Stimulated activated CD4-positive, alpha-beta T cell treated with anti-CD3 and anti-CD28 coated beads, Interleukin-1b, Interleukin-23, amount 100 ng/mL, for 4 hours (primary cell): ENCODE data around the gene EID3.
"Not testable (repeated sequence)": the region's sequence is repeated elsewhere in the genome, so short reads cannot be mapped to it uniquely, and the experiment has no call there.

Source experiments
- DNase-seq, 2 donors: peaks; one replicate each; pipeline ENCODE4 v3.0.0-alpha.2; 2020; ENCODE audit warnings: low read depth in 2 of 2

The EID3 gene

DNA sequence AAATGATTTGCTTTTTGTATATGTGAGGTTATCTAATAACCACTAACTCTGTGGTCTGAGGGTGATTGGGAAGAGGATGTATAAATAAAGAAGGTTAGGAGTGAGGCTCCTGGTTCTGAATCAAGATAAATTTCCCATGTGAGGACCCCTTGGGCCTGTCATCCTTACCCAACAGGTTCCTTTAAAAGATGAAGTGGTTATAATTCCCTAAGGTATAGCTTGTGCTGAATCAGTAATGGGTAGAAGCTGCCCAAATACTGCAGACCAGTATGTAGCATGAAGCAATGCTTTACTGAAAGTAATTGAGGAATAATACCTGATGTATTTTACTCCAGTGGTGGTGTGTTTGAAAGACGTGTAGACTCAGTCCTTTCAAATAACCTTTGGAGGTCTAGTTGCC lies 8.7 kb downstream of the EID3 start:
- no peak for DNase-seq

DNA sequence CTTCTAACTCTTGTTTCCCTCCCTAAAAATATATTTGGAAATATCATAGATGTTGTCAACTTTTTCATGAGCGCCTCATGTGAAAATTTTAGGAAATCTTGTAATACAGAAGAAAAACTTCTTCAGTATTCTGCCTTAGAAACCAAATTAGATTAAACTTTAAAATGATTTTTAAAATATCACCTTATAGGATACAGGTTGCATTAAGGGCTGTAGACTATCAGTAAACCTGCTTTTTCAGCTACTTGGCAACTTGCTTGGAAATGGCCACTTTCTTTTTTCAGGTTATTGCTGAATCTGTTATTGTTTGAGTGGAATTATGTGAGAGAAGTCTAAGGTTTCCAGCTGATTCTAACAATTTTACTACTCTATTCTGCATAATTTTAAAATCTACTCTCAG lies 9.1 kb downstream of the EID3 start:
- no peak for DNase-seq

DNA sequence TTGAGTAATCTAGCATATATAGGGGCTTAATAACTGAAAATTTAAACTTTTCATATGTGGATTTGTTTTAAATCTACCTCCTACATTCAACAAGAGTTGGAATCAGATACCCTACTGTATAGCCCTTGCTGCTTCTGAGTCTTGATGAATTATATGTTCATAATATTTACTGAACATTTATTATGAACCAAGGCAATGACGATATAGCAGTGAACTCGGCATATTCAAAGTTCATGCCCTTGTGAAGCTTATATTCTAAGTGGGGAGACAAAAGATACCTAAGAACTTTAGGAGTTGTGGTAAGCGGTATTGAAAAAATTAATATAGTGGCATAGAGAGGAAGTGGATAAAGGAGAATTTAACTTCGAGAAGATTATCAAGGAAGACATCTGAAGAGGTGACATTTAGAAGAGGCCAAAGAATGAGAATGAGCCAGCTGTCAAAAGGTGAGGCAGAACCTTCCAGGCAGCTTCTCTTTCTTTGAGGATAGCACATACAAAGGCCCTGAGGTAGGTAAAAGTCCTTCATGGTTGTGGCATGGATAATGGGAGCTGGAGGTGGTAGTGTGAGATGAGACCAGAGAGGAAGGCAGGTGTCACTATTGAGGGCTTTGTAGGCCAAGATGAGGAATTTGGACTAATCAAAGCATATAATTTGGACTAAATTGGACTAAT lies 10.2 kb downstream of the EID3 start:
- no peak for DNase-seq

DNA sequence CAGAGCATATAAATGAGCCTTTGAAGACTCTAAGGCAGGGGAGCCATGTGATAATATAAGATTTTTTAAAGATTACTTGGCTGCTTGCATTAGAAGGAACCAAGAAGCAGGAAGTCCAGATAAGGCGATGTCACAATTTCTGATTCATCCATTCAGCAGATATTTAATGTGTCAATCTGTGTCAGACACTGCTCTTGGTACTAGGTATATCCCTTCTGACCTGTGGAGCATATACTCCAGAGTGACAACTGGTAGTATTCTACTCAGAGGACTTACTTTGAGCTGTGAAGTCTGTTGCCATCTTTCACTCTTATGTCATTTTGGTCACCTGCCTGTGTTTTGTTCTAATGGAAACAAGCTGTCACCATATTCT lies 10.7 kb downstream of the EID3 start:
- DNase-seq, result no peak

DNA sequence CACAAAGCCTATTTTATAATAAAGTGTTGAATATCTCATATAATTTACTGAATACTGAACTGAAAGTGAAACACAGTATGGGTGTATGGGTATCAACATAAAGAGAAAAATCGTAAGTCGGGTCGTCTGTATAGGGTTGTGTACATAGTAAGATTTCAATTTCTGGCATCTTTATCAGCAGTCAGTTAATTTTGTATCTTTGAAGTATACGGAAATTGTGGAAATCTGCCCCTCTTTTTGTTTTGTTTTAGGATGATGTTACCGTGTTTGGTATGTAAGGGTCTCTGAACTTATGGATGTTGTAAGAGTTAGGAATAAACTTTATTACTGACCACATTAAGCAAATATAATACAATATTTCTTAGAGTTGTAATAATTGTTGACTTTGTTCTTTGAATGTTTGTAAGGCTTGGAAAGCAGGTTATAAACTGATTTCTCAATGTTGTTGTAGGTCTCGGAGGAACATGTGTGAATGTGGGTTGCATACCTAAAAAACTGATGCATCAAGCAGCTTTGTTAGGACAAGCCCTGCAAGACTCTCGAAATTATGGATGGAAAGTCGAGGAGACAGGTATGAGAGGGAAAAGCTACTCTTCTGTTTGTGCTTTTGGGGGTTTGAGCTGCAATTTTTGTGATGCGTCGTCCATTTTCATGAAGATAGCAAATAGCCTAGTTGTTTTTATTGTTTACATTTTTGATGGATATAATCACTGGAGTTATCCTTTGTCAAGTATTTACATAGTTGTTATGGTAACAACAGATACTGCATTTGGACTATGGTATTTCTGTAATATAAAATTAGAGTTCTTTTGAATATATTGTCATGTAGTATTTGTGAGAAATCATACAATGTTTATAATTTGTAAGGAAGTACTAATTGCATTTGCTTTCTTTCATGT lies 12.0 kb downstream of the EID3 start:
- DNase-seq, result no peak

DNA sequence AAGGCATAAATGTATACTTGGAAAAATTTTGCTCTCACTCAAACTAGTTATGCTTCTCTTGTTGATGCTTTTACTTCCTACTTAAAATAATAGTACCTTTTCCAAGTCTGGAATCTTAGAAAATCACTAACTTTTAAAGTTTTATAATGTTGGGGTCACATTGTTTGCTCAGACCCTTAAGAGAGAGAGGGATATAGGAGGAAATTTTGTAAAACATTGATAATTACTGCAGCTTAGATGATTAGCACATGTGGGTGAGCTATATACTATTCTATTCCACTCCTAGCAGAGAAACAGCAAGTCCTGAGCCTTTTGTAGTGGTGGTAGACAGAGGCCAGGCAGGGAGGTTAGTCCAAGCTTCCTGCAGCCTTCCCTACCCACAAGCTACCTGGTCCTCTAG lies 13.4 kb downstream of the EID3 start:
- DNase-seq, result no peak

DNA sequence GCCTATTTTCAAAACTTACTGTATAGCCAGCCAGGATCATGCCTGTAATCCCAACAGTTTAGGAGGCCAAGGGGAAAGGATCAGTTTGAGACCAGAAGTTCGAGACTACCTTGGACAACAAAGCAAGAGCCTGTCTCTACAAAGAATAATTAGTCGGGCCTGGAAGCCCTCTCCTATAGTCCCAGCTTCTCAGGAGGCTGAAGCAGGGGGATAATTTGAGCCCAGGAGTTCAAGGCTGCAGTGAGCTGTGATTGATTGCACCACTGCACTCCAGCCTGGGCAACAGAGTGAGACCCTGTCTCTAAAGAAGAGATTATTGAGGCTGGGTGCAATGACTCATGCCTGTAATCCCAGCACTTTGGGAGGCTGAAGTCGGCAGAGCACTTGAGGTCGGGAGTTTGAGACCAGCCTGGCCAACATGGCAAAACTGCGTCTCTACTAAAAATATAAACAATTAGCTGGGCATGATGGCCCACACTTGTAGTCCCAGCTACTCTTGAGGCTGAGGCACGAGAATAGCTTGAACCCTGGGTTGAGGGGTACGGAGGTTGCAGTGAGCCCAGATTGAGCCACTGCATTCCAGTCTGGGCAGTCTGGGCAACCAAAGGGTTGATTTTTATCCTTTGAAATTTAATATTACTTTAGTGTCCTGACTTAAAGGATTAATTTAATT lies 14.1 kb downstream of the EID3 start:
- DNase-seq, result no peak

DNA sequence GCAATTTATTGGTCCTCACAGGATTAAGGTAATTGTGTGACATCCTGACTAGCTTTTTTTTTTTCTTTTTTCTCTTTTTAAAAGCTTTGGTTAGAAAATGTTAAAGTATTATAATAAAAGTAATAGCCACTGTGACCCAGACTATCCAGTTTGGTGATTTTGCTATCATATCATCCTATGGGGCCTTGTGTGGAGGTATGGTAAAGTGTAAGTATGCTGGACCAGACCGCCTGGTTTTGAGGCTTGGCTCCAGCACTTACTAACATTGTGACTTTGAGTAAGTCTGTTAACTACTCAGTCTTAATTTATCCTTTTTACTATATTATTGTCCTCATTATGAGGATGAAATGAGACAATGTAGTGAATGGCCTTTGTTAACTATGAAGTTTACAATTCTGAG lies 15.5 kb downstream of the EID3 start:
- DNase-seq, result no peak

DNA sequence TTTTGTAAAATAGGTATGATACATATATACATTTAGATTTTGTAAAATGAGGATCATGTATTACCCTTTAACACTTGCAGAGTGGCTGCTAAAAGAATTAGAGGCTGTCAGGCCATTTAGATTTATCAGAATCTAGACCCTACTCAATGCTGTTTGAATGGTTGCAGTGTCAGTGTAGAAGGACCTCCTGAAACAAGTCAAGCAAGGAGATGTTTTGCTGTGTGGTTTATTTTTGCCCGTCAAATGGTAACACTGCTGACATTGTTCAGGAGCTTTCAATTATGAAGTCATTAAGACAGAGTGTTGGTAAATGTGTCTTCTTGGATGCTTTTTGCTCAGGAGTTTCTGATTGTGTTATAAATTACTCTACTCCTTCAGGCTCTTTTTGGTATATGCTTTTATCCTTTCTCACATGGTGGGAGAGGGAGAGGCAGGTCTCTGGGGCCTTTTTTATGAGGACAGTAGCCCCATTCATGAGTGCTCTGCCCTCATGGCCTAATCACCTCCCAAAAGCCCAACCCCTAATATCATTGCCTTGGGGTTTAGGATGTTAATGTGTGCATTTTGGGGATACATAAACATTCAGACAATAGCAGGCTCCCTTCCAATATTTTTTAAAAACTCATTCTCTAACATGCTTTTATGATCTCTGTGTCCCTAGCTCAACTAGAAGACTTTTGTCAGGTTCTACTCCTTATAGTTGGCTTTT lies 16.5 kb downstream of the EID3 start:
- DNase-seq, result no peak

DNA sequence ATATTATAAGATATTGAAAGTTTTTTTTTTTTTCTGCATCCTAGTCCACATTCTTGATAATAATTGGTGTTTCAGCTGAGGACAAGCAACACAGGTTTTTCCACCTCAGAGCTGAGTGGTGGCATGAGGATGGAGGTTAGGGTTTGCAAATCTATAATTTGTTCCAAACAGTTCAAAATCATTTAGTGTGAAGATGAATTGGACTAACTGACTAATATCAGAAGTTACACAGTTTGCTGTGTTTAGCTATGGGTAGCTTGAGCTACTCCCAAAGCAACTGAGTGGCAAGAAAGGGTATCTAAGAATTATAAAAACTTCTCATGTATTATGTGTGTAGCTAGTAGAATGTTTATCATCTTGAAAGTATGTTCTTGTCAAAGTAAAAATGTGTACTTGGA lies 17.1 kb downstream of the EID3 start:
- DNase-seq, result no peak

DNA sequence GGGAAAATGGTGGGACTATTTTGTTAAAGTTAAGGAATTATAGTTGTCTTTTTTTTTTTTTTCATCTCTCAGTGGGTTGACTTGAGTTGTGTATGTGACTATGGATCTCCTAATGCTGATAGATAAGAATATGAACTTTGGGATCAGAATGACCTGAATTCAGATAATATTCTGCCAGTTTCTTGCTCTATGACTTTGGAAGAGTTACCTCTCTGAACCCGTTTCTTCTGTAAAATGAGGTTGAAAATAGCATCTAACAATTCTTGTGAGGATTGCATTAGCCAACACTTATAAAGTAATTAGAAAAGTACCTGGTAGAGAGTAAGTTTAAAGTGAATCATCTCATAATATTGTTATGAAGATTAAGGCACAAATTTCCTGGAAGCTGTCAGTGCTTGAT lies 18.4 kb downstream of the EID3 start:
- no peak for DNase-seq

DNA sequence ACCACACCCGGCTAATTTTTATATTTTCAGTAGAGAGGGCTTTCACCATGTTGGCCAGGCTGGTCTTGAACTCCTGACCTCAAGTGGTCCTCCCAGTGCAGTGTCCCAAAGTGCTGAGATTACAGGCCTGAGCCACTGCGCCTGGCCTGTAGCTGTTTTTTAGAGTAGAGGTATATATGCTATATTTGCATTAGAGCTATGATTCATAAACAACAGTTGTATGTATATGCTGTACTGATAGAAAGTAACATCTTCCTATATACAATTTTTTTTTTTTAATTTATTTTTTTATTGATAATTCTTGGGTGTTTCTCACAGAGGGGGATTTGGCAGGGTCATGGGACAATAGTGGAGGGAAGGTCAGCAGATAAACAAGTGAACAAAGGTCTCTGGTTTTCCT lies 19.0 kb downstream of the EID3 start:
- DNase-seq, result not testable (repeated sequence)

DNA sequence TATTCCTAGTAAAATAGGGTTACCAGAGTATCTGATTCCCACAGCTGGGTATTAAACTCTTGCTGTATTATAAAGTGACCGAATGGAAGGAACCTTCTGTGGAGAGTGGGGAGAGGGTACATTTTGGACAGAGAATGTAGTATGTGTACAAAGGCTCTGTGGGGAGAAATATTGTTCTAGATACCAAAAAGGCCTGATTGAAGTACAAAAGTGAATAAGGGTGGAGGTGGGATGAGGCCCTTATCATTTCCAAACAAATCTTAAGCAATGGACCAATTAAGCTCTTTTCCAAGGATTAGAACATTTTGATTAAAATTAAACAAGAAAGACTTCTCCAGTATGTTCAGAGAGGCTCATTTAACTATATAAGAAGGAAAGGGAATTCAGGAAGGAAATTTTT lies 20.4 kb downstream of the EID3 start:
- no peak for DNase-seq

DNA sequence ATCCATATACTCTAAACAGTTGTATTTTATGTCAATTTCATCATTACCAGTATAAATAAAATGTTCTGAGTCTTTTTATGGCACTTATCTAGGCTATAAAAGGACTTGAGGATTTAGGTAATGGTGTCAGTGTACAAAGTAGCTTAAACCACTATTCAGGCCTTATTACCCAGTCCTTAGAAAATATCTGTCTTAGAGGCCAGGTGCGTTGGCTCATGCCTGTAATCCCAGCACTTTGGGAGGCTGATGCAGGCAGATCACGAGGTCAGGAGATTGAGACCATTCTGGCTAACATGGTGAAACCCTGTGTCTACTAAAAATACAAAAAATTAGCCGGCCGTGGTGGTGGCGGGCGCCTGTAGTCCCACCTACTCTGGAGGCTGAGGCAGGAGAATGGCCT lies 24.7 kb downstream of the EID3 start:
- DNase-seq, result not testable (repeated sequence)

DNA sequence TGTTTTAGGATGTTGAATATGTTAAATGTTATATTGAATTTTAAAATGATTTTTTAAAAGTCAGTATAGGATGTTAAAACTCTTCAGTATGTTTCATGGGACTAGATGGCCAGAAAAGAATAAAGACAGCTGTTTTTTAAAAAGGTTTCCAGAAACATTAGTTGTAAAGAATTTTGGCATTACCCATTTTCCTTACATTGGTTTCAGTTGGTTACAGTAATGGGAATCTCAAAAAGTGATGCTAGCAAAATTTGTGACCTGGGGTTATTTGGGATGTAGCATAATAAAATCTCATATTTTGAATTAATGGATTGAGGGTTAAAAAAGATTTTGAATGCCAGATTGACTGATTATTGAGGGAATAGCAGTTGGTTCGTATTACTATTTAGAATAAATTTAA lies 25.3 kb downstream of the EID3 start:
- no peak for DNase-seq

DNA sequence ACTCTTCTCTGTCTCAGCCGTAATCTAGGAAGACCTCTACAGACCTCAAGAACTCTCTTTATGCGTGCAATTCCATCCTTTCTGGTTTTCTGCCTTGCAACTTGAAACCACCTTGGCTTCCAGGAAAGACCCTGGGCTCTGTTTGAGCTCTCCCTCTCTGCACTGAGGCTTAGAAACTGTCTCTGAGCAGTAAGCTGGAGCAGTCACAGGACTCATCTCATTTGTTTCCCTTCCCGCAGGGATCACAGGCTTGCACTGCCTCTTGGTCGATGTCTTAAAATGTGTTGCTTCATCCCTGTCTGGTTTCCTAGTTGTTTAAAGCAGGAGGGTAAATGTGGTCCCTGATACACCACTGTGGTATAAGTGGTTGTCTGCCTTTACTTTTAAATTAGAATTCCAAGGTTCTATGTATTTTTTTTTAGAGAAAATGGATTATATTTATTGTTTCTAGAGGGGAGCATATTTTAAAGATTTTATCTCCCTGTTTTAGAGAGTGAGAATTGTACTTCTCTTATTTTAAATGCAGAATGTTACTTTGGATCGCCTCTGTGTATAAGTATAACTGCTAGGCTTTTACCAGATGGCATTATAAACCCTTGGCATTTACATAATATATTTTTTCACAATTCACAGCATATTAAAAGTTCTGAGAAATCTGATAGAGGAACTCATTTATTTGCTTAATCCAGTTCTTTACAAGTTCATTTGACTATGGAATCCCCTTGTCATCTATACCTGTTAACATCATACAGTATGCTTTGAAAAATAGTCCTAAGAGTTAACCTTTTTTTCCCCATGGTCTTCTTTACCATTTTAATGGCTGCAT lies 26.4 kb downstream of the EID3 start:
- no peak for DNase-seq

DNA sequence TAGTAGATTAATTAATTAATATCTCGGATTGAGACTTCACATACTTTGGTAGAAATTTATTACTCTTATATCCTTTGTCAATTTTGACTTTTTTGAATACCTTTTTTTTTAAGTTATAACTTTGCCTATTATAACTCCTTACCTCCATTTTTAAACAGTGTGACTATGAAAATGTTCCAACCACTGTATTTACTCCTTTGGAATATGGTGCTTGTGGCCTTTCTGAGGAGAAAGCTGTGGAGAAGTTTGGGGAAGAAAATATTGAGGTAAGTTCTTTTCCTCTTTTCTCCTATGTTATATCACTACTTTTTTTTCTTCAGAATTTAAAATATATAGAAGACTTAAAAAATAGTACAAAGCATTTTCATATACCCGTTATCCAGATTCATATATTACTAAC lies 27.8 kb downstream of the EID3 start:
- no peak for DNase-seq

DNA sequence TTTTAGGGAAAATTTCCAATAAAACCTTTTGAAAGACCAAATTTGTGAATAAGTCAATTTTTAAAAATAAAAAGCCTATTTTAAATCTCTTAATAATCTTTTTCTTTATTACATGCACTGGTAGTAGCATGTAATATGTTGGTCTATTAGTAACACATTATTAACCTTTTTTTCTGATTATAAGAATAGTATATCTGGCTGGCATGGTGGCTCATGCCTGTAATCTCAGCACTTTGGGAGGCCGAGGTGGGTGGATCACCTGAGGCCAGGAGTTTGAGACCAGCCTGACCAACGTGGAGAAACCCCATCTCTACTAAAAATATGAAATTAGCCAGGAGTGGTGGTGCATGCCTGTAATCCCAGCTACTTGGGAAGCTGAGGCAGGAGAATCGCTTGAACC lies 28.7 kb downstream of the EID3 start:
- DNase-seq, result not testable (repeated sequence)

DNA sequence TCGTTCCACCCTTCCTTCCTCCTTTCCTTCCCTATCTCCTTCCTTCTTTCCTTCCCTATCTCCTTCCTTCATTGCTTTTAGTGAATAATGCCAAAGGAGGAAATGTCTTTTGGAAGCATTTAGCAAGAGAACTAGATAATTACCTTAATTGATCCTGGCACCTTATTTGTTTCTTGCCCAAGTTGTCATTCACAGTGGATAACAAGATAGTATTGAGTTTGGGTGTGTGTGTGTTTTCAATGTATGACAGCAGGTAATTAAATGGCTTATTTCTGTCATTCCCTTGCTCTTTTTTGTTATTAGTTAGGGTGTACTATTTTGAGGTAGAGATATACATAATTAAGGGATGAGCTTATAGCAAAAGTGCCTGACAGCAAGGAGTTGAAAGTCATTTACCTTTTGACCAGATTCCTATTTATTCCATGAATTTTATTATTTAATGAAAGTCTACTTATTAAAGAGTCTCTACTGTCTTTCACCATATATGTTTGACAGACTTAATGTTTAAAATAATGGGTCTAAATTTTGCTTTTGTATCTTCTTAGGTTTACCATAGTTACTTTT lies 30.2 kb downstream of the EID3 start:
- no peak for DNase-seq

DNA sequence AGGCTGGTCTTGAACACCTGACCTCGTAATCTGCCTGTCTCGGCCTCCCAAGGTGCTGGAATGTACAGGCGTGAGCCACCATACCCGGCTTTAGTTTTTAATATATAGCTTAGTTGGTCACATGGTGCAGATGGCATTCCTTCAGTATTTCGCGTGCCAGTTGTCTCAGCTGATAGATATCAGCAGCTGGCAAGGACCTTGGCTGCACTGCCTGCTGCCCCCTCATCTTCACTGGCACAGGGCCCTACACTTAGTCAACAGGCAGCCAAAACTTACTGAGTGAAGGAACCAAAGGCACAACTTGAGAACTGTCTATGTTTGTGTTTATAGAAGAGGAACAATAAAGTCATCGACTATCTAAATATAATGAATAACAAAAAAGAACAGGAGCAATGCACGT lies 31.0 kb downstream of the EID3 start:
- DNase-seq, result no peak

DNA sequence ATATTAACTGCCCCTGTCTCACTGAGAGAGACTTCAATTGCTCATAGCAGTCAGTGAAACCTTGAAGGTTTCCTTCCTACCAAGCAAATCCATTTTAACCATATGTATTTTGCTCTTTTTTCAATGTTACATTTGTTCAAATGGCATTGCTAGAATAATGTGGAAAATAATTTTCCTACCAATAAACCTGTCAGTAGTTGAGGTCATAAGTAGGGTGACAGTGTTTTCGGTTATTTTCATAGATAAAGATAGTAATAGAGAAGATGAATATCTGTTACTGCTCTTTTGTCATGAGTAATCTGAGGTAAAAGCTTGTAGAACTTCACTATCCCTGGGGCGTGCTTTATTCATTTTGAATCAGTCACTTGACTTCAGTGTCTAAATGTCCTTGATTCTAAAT lies 32.6 kb downstream of the EID3 start:
- DNase-seq, result no peak
